AG09309 (cell line): Measurements from ENCODE around the gene DST.

Source experiments
- DNase-seq: peaks from one replicate; pipeline ENCODE4 v3.0.0-alpha.2; 2010; ENCODE audit warnings: low read depth
- H3K4me3 ChIP-seq: 2 replicates; pipeline ENCODE4 v1.5.1; 2011; ENCODE audit warnings: mild to moderate bottlenecking, low read depth, low read length, moderate library complexity; ENCODE audit not compliant: control insufficient read depth
- CTCF ChIP-seq: IDR thresholded peaks from 2 replicates; pipeline ENCODE4 v1.5.1; 2011; ENCODE audit warnings: mild to moderate bottlenecking, low read depth, low read length, inconsistent platforms; ENCODE audit not compliant: insufficient read depth, control insufficient read depth; ENCODE audit errors: missing control alignments

DST gene

GRCh38 chr6:56640374-56640773 lies 2.3 kb downstream of the DST start:
- DNase-seq: no peak
- no peak for TF ChIP-seq CTCF
- no peak overlapping the region for H3K4me3 ChIP-seq

- TF ChIP-seq CTCF: no peak
- DNase-seq: no peak
- H3K4me3 ChIP-seq: no peak overlapping the region
These were observed 3.9 kb downstream of the DST start for GRCh38 chr6:56638760-56639159.

GRCh38 chr6:56637640-56638039 lies 5.0 kb downstream of the DST start:
- peak; percentile 50 for DNase-seq
- peak; percentile 50 for TF ChIP-seq CTCF

GRCh38 chr6:56628105-56628504 lies 14.6 kb downstream of the DST start:
- TF ChIP-seq CTCF: no peak
- H3K4me3 ChIP-seq: no peak overlapping the region
- DNase-seq: no peak

More at GRCh38 chr6:56637640-56638039, 5.0 kb downstream of the DST start:
- H3K4me3 ChIP-seq: no peak overlapping the region

DNA sequence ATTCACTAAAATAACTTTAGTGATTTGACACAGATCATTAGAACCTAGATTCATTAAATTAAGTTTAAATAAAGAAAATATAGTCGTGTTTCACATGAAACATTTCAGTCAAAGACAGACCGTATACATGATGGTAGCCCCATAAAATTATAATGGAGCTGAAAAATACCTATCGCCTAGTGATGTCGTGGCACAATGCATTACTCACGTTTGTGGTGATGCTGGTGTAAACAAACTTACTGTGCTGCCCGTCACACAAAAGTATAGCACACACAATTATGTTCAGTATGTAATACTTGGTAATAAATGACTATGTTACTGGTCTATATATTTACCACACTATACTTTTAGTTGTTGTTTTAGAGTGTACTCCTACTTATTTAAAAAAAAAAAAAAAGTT lies 17.3 kb downstream of the DST start:
- TF ChIP-seq CTCF: no peak
- DNase-seq: no peak
- no peak overlapping the region for H3K4me3 ChIP-seq

DNA sequence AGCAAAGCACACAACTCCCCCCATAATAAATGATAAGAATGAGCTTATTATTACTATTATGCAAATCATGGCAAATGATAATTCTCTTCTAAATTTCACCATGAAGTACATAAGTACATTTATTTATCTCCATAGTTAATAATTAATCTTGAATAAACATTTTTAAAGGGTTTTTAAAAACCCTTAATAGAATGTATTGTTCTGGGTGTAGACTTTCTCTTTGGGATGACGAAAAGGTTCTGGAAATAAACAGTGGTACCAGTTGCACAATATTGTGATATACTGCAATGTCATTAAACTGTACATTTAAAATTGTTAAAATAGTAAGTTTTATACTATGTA lies 18.0 kb downstream of the DST start:
- DNase-seq: no peak
- no peak overlapping the region for H3K4me3 ChIP-seq
- TF ChIP-seq CTCF: no peak

GRCh38 chr6:56624046-56624727 lies 18.5 kb downstream of the DST start:
- no peak overlapping the region for H3K4me3 ChIP-seq
- DNase-seq: no peak
- no peak for TF ChIP-seq CTCF
